G401 (cell line): Measurements from ENCODE around the gene FAM216A. TPM values are rescaled to one million over a fixed set of nuclear protein-coding genes. Genes with fewer than 3 reads are reported as not detected.
A peak's percentile ranks its signal among the peaks of the same experiment; 100 is the strongest.
"Not testable (repeated sequence)": the region's sequence is repeated elsewhere in the genome, so short reads cannot be mapped to it uniquely, and the experiment has no call there.

Experiments
- DNase-seq: peaks from one replicate; pipeline ENCODE4 v3.0.0-alpha.2; 2015; ENCODE audit warnings: low spot score
- in situ Hi-C: cut with HindIII; loops from 2 replicates; pipeline ENCODE4 v1.10.0; 2016; ENCODE audit warnings: low sequenced_read_pairs, mixed read lengths
- total RNA-seq: library from RNA; depleted of rRNA; stranded (reverse); fragments of >200 nt; shearing (Covaris generic); gene quantifications from 2 replicates; pipeline ENCODE4 v1.2.3, GENCODE V29; 2014; rRNA removed

Gene FAM216A, protein sequence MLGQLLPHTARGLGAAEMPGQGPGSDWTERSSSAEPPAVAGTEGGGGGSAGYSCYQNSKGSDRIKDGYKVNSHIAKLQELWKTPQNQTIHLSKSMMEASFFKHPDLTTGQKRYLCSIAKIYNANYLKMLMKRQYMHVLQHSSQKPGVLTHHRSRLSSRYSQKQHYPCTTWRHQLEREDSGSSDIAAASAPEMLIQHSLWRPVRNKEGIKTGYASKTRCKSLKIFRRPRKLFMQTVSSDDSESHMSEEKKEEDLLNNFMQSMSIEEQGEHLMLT
- total RNA-seq = 68.9 and 76.3 TPM in 2 replicates

DNA sequence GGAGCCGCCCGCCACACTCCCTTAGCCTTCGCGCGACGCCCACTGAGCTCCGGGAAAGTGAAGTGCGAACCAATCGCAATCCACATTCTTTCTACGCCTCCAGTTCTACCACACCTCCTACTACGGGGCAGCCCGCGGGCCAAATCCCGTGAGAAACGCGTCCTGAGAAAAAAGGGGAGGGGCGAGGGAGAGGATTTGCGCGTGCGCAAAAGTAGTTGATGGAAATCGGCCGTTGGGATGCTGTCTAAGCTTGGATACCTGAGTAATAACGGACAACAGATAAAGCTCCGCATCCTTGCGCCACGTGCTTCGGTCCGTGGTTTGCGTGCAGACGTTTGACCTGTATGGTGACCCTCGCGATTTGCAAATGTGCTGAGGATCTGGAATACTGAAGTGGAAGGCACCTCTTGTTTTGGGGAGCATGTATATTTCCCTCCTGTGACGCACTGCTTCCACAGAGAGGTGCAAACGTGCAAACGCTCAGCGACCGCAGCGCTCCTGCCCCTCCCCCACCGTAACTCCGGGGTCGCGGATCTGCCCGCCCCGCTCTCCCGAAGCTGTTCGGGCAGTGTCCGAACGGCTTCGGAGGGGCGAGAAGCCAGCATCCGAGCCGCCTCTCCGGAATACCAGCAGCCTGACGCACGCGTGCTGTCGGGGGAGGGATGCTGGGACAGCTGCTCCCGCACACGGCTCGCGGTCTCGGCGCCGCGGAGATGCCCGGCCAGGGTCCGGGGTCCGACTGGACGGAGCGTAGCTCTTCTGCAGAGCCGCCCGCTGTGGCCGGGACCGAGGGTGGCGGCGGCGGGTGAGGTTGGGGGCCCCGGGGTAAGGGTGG is at the start of gene FAM216A, which contains the start of gene GPN3:
Gene FAM216A, plus strand, starts transcription at position 632 of the 835 bp plus-strand sequence. Its CDS starts 31 bp downstream, at position 663.
Gene GPN3, minus strand, starts transcription at position 44 of the 835 bp plus-strand sequence. CDS start 54 bp downstream, outside the sequence.
- DNase-seq = peak; percentile 99
- in situ Hi-C loops = loop anchor here (5.0 kb wide), 1 partner anchor 34 kb away; the partner anchor contains the start of genes RAD9B and VPS29

GRCh38 chr12:110420644-110421043 is 48.0 kb upstream of the FAM216A start:
- DNase-seq, in situ Hi-C loops: not testable (repeated sequence)

DNA sequence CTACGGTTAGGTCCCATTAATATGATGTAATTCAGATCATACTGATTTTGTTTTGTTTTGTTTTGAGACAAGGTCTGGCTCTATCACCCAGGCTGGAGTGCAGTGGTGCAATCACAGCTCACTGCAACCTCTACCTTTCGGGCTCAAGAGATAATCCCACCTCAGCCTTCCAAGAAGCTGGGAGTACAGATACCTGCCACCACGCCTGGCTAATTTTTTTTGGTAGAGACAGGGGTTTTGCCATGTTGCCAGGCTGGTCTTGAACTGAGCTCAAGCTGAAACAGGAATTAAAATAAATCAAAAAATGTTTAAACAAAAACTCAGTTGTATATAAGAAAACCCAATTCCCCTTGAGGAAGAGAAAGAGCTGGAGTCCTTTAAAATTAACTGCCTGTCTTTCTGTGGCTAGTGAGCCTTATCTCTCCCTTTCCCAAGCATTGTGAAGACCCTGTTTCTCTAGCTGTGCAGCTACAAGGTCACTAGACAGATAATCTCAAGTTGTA is 47.4 kb upstream of the FAM216A start:
- in situ Hi-C loops = no loop called here
- DNase-seq = no peak

DNA sequence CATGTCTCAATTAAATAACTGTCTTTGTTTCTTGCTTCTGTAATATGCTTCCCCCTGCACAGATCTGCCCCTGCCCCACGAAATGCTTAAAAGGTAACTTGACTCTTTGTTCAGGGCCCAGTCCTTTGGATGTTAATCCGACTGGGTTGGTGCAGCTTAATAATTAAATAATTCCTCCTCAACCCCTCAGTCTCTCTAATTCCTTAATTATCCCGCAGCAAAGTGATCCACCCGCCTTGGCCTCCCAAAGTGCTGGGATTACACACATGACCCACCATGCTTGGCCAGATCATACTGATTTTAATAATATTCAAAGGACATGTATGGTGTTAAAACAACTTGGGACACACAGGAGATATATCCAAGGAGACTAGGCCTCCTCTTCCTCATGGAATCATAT is 46.9 kb upstream of the FAM216A start:
- in situ Hi-C loops = no loop called here
- no peak for DNase-seq

DNA sequence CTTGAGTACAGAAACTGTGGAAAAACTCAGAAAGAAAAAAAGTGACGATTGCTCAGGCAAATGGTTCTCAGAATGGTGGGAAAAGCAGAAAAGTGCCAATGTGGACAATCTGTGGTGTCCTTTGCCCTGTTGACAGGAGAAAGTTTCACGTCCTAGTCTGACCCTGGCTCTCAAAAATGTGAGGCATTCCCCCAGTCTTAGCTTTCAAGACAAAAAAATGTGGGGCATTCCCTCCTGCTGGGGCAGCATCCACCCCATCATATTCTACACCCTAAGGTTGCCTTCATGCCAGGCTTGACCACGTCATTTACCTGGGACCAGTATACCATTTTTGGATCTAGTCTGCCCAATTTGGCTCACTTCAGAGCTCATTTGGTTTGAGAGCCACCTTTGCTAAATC is 44.4 kb upstream of the FAM216A start:
- no peak for DNase-seq
- in situ Hi-C loops = no loop called here

- no peak for DNase-seq
- in situ Hi-C loops = no loop called here
Observed at GRCh38 chr12:110426406-110426805, 42.2 kb upstream of the FAM216A start.

DNA sequence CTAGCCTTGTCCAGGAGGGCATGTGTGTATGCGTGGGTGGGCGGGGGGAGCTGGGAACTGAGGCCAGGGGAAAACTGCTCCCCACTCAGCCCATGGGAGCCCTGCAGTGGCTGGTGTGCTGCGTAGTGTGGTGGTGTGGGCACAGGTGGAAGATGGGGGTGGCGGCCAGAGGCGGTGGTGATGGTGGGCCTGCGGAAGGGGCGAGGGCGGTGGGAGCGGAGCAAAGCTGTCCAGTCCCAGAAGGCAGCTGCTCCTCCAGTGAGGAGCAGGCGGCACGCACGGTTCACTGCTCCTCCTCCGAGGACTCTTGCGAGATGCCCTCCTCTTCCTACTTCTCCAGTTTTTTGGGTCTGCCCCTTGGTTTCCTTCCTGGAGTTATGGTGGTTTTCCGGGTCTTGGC is 39.0 kb upstream of the FAM216A start:
- DNase-seq, in situ Hi-C loops: not testable (repeated sequence)

- in situ Hi-C loops = no loop called here
Observed at GRCh38 chr12:110431957-110432587, 36.6 kb upstream of the FAM216A start.

GRCh38 chr12:110436231-110436630 is 32.4 kb upstream of the FAM216A start:
- no peak for DNase-seq
- in situ Hi-C loops = no loop called here

More at GRCh38 chr12:110431957-110432587, 36.6 kb upstream of the FAM216A start:
- DNase-seq = no peak

GRCh38 chr12:110444455-110444854 is 24.2 kb upstream of the FAM216A start:
- no peak for DNase-seq
- in situ Hi-C loops = no loop called here

GRCh38 chr12:110449799-110450497 is 18.7 kb upstream of the FAM216A start, which contains the start of gene ARPC3:
Gene ARPC3, minus strand, starts transcription at chr12:110450337. Its CDS starts 77 bp downstream, at chr12:110450260.
- peak; percentile 96 for DNase-seq
- in situ Hi-C loops = no loop called here

DNA sequence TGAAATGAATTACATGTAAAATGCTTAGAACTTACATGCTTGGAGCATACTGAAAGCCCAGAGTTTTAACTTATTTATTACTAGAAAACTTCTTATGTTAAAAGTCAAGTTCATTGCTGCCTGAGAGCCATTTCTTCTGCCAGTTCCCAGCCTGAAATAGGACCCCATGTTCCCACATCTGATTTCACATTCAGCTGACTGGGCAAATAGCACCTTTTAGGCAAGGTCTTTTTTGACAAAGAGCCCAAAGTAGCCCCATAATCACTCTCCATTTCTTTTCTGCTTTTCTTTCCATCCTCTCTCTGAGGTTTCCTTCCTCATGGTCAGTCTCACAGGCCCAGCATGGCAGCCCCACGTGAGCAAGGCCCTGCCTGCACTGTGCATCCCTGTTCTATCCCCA is 17.4 kb upstream of the FAM216A start:
- no peak for DNase-seq
- in situ Hi-C loops = no loop called here

DNA sequence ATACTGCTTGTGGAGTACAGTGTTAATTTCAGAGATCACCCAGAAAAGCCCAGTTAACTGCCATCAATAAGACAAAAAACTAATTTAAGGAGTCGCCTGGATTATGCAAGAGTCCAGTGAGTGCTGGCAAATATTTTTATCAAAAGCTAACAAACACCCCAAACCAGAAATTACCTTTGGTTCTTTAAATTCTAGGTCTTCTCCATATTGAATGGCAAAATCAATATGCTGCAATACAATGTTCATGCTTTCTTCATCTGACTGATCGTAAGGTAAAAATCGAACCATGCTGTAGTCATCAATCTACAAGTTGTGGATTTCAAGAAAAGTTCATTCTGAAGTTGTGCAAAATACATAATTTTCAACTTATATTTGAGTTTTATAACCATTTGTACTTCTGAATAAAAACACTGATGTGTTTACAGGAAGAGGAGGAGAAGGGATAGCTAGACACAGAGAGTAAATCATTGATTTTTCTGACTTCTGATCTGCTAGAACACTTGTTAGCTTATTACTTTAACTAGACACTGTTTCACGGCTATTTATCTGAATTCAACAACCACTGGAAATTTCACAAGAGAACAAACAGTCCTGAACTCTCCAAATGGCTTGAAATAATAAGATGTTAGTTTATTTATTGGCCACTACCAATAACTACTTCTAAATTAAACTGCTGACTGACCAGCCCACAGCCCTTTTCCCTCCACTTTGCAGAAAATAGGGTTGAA is 14.9 kb upstream of the FAM216A start:
- in situ Hi-C loops = no loop called here

GRCh38 chr12:110458756-110459155 is 9.9 kb upstream of the FAM216A start:
- no peak for DNase-seq
- in situ Hi-C loops = no loop called here

More for the DNA sequence above, 14.9 kb upstream of the FAM216A start:
- DNase-seq = no peak

DNA sequence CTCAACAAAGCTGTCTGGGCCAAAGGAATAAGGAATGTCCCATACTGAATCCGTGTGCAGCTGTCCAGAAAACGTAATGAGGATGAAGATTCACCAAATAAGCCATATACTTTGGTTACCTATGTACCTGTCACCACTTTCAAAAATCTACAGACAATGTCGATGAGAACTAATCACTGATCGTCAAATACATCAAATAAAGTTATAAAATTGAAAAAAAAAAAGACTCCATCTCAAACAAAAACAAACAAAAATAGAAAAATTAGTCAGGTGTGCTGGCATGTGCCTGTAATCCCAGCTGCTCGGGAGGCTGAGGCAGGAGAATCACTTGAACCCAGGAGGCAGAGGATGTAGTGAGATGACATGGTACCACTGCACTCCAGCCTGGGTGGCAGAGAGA is 7.5 kb upstream of the FAM216A start:
- DNase-seq, in situ Hi-C loops: not testable (repeated sequence)

DNA sequence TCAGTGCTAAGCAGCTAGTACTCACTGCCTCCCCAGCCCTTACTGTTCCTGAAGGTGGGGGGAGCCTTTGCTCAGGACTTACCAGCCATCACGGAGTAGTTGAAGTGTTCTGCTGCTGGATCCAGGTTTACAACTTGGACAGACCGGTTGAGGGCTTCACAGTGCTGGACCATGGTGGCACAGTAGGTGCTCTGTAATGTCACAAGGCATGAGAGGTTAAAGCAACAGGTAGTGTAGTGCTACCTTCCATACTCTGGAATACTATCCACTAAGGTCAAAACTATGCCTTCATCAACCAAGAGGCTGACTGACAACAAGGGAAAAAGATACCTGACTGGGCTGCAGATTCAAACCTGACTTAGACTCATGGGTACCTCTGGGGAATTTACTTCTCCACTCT is 3.6 kb upstream of the FAM216A start:
- in situ Hi-C loops = loop anchor here (5.0 kb wide), 1 partner anchor 37 kb away; the partner anchor contains the start of genes RAD9B and VPS29
- DNase-seq = no peak

GRCh38 chr12:110465765-110466164 is 2.9 kb upstream of the FAM216A start:
- in situ Hi-C loops = loop anchor here (5.0 kb wide), 1 partner anchor 37 kb away; the partner anchor contains the start of genes RAD9B and VPS29
- DNase-seq = not testable (repeated sequence)

- in situ Hi-C loops = loop anchor here (5.0 kb wide), 1 partner anchor 36 kb away; the partner anchor contains the start of genes RAD9B and VPS29
- no peak for DNase-seq
Observed at GRCh38 chr12:110466791-110467190, 1.9 kb upstream of the FAM216A start.
